GM12878 (cell line): ENCODE measurements around the gene RXFP4. TPM values are rescaled to one million over a fixed set of nuclear protein-coding genes. Genes with fewer than 3 reads are reported as not detected.

Experiments used
- BACH1 ChIP-seq: fragments of 450-650 bp; IDR thresholded peaks from 2 replicates; pipeline ENCODE4 v1.6.1; 2017; ENCODE audit warnings: mild to moderate bottlenecking, borderline replicate concordance
- EGR1 ChIP-seq, 2 experiments: IDR thresholded peaks; 1 replicate in 1 of 2; 2 replicates in 1 of 2; pipeline ENCODE4 v1.6.1; 2011 to 2012; ENCODE audit warnings: low read depth in 2 of 2, low read length in 2 of 2, borderline replicate concordance in 1 of 2, mild to moderate bottlenecking in 1 of 2, moderate library complexity in 1 of 2
- ESRRA ChIP-seq: IDR thresholded peaks from 2 replicates; pipeline ENCODE4 v1.6.1; 2012; ENCODE audit warnings: mild to moderate bottlenecking, low read length, improper control_type of control experiment
- FOXK2 ChIP-seq: fragments of 450-650 bp; IDR thresholded peaks from 2 replicates; pipeline ENCODE4 v1.6.1; 2017; ENCODE audit warnings: mild to moderate bottlenecking, moderate library complexity
- HDAC6 ChIP-seq: fragments of 200-600 bp; sonication (generic); IDR thresholded peaks from one replicate; pipeline ENCODE4 v1.8.0; 2017; ENCODE audit warnings: antibody characterized with exemption; ENCODE audit not compliant: unreplicated experiment
- LARP7 ChIP-seq: fragments of 450-650 bp; IDR thresholded peaks from 2 replicates; pipeline ENCODE4 v1.6.1; 2017; ENCODE audit warnings: mild to moderate bottlenecking
- MTA3 ChIP-seq: IDR thresholded peaks from 2 replicates; pipeline ENCODE4 v1.6.1; 2012; ENCODE audit warnings: low read length, inconsistent platforms, borderline replicate concordance
- NFIC ChIP-seq: IDR thresholded peaks from 2 replicates; pipeline ENCODE4 v1.6.1; 2012; ENCODE audit warnings: low read depth, mild to moderate bottlenecking, inconsistent platforms, low read length, moderate library complexity
- NFXL1 ChIP-seq: fragments of 450-650 bp; IDR thresholded peaks from 2 replicates; pipeline ENCODE4 v1.6.1; 2017; ENCODE audit warnings: antibody characterized with exemption, mild to moderate bottlenecking, borderline replicate concordance
- PAX5 ChIP-seq: IDR thresholded peaks from 2 replicates; pipeline ENCODE4 v1.6.1; 2011; ENCODE audit warnings: low read depth, low read length, borderline replicate concordance
- POLR2AphosphoS2 ChIP-seq: IDR thresholded peaks from 2 replicates; pipeline ENCODE4 v1.6.1; 2011; ENCODE audit warnings: low read depth, mild to moderate bottlenecking, low read length, improper control_type of control experiment, moderate library complexity
- SIX5 ChIP-seq: IDR thresholded peaks from 2 replicates; pipeline ENCODE4 v1.6.1; 2011; ENCODE audit warnings: mild to moderate bottlenecking, low read depth, low read length, moderate library complexity; ENCODE audit not compliant: severe bottlenecking
- SMARCA5 ChIP-seq: fragments of 450-650 bp; IDR thresholded peaks from 2 replicates; pipeline ENCODE4 v1.6.1; 2017; ENCODE audit warnings: mild to moderate bottlenecking
- SMC3 ChIP-seq: IDR thresholded peaks from 2 replicates; pipeline ENCODE4 v1.6.1; 2011; ENCODE audit warnings: low read length, improper control_type of control experiment, borderline replicate concordance
- SRF ChIP-seq, 2 experiments: IDR thresholded peaks; 2 replicates each; pipeline ENCODE4 v1.6.1; 2011; ENCODE audit warnings: low read depth in 2 of 2, low read length in 2 of 2, mild to moderate bottlenecking in 1 of 2, moderate library complexity in 1 of 2
- TCF12 ChIP-seq: IDR thresholded peaks from 2 replicates; pipeline ENCODE4 v1.6.1; 2011; ENCODE audit warnings: low read depth, mild to moderate bottlenecking, low read length
- YBX1 ChIP-seq: fragments of 450-650 bp; IDR thresholded peaks from 2 replicates; pipeline ENCODE4 v1.6.1; 2016; ENCODE audit warnings: antibody characterized with exemption
- ZNF24 ChIP-seq: fragments of 450-650 bp; IDR thresholded peaks from 2 replicates; pipeline ENCODE4 v1.6.1; 2017; ENCODE audit warnings: antibody characterized with exemption, mild to moderate bottlenecking
- ZSCAN29 ChIP-seq: fragments of 450-650 bp; IDR thresholded peaks from 2 replicates; pipeline ENCODE4 v1.6.1; 2017; ENCODE audit warnings: mild to moderate bottlenecking, moderate library complexity
- polyA plus RNA-seq, 11 experiments: library from polyadenylated mRNA; depleted of rRNA in 4 of 11; unstranded in 6 of 11; stranded (reverse) in 5 of 11; fragments of >200 nt; fragmentation: Nextera tagmentation in 4 of 11; fragmentation: Illumina TruSeq in 1 of 11; extraction: Ambion mirVana in 4 of 11; extraction: Trizol in 1 of 11; gene quantifications; 1 replicate in 1 of 11; 2 replicates in 10 of 11; pipeline versions ENCODE4 v1.2.1 to v1.2.3, GENCODE V29; 2011 to 2016; ENCODE audit warnings: inconsistent platforms in 2 of 11, missing spikeins in 2 of 11, low read depth in 1 of 11
- total RNA-seq, 4 experiments: library from RNA; depleted of rRNA in 3 of 4; stranded (reverse); fragments of >200 nt in 3 of 4; fragmentation: Illumina TruSeq in 1 of 4; extraction: Trizol in 1 of 4; gene quantifications; 2 replicates each; pipeline versions ENCODE4 v1.2.1 to v1.2.3, GENCODE V29; 2013 to 2021
- TF ChIP-seq, protein P1 (sequence below): IDR thresholded peaks from 2 replicates; pipeline ENCODE4 v1.6.1; 2012; ENCODE audit warnings: mild to moderate bottlenecking, low read depth, low read length
- TF ChIP-seq, protein P2 (sequence below): fragments of 450-650 bp; IDR thresholded peaks from 2 replicates; pipeline ENCODE4 v1.6.1; 2017; ENCODE audit warnings: mild to moderate bottlenecking
- TF ChIP-seq, protein P3 (sequence below): fragments of 150-350 bp; IDR thresholded peaks from 2 replicates; pipeline ENCODE4 v1.6.1; 2016; ENCODE audit warnings: low read depth, low read length

RXFP4 gene
- total and polyA plus RNA-seq, 10 of the 15 experiments (the other 5 are each of a cell fraction or from before 2014, with no cell fraction given): 0.10 to 0.40 (median 0.39) TPM; not detected in 7

DNA sequence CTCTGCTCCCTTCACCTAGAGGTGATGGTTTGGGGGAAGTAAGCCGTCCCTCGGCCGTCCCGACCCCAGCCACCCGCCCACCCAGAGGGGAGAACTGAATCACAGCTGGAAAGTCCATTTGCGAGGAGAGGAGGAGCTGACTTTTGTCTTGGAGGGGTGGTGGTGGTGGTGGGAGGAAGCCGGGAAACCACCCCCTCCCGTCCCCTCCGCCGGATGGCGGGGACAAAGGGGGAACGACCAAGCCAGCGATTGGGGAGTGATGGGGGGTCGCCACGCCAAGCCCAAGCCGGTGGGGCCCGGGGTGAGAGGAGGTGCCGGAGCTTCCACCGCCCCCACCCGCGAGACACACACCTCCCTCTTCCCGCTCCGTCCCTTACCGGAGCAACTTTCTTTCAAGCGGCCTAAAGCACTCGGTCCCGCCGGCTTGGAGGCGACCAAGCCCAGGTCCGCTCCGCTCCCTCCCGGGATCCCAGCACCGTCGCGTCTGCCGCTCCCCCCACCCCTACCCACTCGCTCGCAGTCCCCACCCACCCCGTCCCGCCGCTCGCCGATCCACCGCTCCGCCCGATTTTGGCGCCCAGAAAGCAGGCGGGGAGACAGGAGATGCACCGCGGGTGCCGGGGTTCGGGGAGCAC is 36.4 kb downstream of the RXFP4 start (continued):
- TF ChIP-seq FOXK2 (no peak), SRF (IDR thresholded peaks at IDR 0.05; ENCODE audit: low read depth in 2 of 2, low read length in 2 of 2) (no peak), ZSCAN29 (no peak), LARP7 (peak; percentile 14; the same call in 1 of the 2 replicates), ZNF24 (no peak), BACH1 (peak; percentile 12; the same call in 1 of the 2 replicates), EGR1 (IDR thresholded peaks at IDR 0.05; ENCODE audit: borderline replicate concordance in 1 of 2, low read depth in 2 of 2, low read length in 2 of 2) (peak in 1 of 2 experiments; percentile 63; a peak in 1 of 3 replicates), ESRRA (no peak), HDAC6 (no peak), SIX5 (no peak), MTA3 (no peak), NFIC (no peak), POLR2AphosphoS2 (no peak), PAX5 (no peak), NFXL1 (no peak), SMC3 (no peak), TCF12 (0 out of 2 replicates have a peak, but pooled peaks have one; percentile 11), YBX1 (no peak), SMARCA5 (no peak)
- TF ChIP-seq, protein P1, sequence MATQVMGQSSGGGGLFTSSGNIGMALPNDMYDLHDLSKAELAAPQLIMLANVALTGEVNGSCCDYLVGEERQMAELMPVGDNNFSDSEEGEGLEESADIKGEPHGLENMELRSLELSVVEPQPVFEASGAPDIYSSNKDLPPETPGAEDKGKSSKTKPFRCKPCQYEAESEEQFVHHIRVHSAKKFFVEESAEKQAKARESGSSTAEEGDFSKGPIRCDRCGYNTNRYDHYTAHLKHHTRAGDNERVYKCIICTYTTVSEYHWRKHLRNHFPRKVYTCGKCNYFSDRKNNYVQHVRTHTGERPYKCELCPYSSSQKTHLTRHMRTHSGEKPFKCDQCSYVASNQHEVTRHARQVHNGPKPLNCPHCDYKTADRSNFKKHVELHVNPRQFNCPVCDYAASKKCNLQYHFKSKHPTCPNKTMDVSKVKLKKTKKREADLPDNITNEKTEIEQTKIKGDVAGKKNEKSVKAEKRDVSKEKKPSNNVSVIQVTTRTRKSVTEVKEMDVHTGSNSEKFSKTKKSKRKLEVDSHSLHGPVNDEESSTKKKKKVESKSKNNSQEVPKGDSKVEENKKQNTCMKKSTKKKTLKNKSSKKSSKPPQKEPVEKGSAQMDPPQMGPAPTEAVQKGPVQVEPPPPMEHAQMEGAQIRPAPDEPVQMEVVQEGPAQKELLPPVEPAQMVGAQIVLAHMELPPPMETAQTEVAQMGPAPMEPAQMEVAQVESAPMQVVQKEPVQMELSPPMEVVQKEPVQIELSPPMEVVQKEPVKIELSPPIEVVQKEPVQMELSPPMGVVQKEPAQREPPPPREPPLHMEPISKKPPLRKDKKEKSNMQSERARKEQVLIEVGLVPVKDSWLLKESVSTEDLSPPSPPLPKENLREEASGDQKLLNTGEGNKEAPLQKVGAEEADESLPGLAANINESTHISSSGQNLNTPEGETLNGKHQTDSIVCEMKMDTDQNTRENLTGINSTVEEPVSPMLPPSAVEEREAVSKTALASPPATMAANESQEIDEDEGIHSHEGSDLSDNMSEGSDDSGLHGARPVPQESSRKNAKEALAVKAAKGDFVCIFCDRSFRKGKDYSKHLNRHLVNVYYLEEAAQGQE: no peak
- TF ChIP-seq, protein P2, sequence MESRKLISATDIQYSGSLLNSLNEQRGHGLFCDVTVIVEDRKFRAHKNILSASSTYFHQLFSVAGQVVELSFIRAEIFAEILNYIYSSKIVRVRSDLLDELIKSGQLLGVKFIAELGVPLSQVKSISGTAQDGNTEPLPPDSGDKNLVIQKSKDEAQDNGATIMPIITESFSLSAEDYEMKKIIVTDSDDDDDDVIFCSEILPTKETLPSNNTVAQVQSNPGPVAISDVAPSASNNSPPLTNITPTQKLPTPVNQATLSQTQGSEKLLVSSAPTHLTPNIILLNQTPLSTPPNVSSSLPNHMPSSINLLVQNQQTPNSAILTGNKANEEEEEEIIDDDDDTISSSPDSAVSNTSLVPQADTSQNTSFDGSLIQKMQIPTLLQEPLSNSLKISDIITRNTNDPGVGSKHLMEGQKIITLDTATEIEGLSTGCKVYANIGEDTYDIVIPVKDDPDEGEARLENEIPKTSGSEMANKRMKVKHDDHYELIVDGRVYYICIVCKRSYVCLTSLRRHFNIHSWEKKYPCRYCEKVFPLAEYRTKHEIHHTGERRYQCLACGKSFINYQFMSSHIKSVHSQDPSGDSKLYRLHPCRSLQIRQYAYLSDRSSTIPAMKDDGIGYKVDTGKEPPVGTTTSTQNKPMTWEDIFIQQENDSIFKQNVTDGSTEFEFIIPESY: no peak
- TF ChIP-seq, protein P3, sequence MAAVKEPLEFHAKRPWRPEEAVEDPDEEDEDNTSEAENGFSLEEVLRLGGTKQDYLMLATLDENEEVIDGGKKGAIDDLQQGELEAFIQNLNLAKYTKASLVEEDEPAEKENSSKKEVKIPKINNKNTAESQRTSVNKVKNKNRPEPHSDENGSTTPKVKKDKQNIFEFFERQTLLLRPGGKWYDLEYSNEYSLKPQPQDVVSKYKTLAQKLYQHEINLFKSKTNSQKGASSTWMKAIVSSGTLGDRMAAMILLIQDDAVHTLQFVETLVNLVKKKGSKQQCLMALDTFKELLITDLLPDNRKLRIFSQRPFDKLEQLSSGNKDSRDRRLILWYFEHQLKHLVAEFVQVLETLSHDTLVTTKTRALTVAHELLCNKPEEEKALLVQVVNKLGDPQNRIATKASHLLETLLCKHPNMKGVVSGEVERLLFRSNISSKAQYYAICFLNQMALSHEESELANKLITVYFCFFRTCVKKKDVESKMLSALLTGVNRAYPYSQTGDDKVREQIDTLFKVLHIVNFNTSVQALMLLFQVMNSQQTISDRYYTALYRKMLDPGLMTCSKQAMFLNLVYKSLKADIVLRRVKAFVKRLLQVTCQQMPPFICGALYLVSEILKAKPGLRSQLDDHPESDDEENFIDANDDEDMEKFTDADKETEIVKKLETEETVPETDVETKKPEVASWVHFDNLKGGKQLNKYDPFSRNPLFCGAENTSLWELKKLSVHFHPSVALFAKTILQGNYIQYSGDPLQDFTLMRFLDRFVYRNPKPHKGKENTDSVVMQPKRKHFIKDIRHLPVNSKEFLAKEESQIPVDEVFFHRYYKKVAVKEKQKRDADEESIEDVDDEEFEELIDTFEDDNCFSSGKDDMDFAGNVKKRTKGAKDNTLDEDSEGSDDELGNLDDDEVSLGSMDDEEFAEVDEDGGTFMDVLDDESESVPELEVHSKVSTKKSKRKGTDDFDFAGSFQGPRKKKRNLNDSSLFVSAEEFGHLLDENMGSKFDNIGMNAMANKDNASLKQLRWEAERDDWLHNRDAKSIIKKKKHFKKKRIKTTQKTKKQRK: no peak
